Epithelial cell of esophagus (primary cell): ENCODE data around the gene GCNT4.
"Not testable (repeated sequence)": the region's sequence is repeated elsewhere in the genome, so short reads cannot be mapped to it uniquely, and the experiment has no call there.

Source experiments
- DNase-seq: peaks from one replicate; pipeline ENCODE4 v3.0.0; 2010; ENCODE audit warnings: low read depth
- H3K4me3 ChIP-seq: 2 replicates; pipeline ENCODE4 v1.5.1; 2011; ENCODE audit warnings: mild to moderate bottlenecking, low read length, control low read depth
- TF ChIP-seq, protein P1 (sequence below): IDR thresholded peaks from 2 replicates; pipeline ENCODE4 v1.5.1; 2011; ENCODE audit warnings: low read depth, mild to moderate bottlenecking, low read length, control low read depth, inconsistent platforms; ENCODE audit not compliant: insufficient read depth; ENCODE audit errors: missing control alignments

The GCNT4 gene, protein sequence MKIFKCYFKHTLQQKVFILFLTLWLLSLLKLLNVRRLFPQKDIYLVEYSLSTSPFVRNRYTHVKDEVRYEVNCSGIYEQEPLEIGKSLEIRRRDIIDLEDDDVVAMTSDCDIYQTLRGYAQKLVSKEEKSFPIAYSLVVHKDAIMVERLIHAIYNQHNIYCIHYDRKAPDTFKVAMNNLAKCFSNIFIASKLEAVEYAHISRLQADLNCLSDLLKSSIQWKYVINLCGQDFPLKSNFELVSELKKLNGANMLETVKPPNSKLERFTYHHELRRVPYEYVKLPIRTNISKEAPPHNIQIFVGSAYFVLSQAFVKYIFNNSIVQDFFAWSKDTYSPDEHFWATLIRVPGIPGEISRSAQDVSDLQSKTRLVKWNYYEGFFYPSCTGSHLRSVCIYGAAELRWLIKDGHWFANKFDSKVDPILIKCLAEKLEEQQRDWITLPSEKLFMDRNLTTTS

DNA sequence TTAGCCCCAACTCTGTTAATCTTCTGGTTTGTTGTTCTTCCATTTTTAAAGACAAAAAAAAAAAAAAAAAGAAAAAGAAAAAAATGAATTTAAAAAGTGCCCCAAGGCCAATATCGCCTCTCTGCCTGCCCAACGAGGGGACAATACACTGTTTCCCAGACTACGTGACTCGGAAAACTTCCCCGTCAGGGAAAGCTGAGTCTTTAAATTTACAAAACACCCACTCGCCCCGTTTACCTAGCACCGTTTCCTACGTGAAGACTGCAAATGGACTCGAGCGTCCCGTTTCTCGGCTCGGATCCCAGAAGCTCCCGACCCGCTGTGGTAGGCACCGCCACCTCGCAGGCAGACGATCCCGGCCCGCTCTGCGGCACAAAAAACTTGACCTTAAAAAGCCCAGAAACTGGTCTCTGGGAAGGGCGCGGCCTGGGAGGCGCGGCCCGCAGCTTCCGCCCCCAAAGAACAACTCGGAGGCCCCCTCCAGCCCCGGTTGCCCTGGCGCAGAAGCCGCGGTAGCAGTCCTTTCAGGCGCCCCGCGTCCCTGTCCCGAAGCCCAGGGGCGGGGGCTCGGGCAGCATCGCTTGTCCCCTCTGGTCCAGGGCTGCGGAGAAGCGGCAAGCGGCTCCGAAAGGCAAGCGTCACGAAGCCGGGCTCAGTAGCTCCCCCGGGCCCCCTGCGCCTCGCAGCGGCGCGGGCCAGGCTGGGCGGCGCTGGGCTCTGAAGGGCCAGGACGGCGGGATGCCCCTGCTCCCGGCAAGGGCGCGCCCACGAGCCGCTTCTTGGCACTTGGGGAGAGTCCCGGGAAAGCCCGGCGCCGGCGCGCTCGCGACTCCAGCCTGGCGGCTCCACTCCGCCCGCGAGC lies at the start of gene GCNT4:
TSS of gene GCNT4 (minus strand) at position 367 of the 862 bp plus-strand sequence. CDS start 22,521 bp downstream, outside the sequence.
- DNase-seq, result peak; percentile 67
- TF ChIP-seq, protein P1, sequence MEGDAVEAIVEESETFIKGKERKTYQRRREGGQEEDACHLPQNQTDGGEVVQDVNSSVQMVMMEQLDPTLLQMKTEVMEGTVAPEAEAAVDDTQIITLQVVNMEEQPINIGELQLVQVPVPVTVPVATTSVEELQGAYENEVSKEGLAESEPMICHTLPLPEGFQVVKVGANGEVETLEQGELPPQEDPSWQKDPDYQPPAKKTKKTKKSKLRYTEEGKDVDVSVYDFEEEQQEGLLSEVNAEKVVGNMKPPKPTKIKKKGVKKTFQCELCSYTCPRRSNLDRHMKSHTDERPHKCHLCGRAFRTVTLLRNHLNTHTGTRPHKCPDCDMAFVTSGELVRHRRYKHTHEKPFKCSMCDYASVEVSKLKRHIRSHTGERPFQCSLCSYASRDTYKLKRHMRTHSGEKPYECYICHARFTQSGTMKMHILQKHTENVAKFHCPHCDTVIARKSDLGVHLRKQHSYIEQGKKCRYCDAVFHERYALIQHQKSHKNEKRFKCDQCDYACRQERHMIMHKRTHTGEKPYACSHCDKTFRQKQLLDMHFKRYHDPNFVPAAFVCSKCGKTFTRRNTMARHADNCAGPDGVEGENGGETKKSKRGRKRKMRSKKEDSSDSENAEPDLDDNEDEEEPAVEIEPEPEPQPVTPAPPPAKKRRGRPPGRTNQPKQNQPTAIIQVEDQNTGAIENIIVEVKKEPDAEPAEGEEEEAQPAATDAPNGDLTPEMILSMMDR, result no peak
- H3K4me3 ChIP-seq, result peak within 1 kb of the TSS; percentile 63

DNA sequence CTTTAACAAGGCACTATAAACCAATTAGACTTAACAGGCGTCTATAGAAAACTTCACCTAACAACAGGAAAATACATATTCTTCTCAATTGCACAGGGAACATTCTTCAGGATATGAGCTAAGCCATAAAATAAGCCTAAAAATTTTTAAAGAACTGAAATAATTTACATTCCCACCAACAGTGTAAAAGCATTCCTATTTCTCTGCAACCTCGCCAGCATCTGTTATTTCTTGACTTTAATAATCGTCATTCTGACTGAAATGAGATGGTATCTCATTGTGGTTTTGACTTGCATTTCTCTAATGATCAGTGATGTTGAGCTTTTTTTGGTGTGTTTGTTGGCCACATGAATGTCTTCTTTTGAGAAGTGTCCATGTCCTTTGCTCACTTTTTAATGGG lies 43.6 kb upstream of the GCNT4 start:
- not testable (repeated sequence) for H3K4me3 ChIP-seq, DNase-seq

DNA sequence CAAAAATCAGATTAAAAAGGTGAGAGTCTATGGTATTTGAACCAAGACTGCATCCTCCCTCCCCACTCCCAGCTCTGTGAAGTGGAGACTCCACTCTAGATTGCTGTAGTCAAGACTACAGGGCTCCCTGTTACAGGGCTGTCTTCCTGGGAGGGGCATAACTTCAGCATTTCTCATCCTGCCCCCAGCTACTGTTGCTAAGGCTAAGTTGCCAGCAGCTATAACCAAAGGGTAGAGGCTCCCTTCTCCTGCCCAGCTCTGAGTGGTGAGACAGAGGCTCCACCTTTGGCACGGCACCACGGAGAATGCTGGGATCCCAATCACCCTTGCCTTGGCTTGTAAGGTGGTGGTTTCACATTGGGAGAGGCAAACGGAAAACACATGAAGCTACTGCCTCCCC lies 39.2 kb upstream of the GCNT4 start:
- no peak overlapping the region for H3K4me3 ChIP-seq
- DNase-seq, result peak; percentile 91
- TF ChIP-seq, protein P1, result no peak

DNA sequence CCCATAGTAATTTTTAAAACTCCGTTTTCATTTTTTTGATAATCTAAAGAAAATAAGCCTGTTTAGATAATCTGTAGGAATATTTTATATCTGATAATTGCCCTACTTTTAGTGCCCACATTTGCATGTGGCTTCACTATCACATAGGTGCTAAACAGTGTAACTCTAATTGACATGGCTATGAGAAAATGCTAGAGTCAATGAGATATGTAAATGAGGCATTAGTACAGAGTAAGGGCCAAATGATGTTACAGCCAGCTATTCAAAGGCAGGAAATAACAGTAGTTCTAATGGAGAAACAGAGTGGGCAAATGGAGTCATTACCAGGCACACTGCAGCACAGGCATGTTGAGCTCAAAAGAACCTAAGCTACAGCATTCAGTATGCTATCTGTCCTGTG lies 37.3 kb upstream of the GCNT4 start:
- H3K4me3 ChIP-seq, result no peak overlapping the region
- DNase-seq, result no peak
- TF ChIP-seq, protein P1, result no peak

DNA sequence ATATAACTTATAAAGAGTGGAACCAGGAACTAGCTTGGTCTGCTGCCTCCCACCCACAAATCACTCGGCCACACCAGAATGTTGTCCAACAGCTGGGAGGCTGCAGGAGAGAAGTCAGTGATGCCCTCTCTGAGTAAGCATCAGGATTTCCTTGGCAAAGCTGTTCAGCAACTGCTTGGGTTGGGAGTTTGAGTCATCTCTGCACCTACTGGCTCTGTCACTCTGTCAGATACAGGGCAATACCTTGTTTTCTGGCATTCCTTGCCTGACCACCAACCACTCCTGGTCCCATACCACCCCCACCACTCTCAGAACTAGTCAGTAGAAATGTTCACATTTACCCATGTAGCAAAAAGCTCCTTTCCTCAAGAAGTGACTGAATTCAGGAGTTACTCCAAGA lies 36.8 kb upstream of the GCNT4 start:
- TF ChIP-seq, protein P1, result no peak
- H3K4me3 ChIP-seq, result no peak overlapping the region
- peak; percentile 88 for DNase-seq

DNA sequence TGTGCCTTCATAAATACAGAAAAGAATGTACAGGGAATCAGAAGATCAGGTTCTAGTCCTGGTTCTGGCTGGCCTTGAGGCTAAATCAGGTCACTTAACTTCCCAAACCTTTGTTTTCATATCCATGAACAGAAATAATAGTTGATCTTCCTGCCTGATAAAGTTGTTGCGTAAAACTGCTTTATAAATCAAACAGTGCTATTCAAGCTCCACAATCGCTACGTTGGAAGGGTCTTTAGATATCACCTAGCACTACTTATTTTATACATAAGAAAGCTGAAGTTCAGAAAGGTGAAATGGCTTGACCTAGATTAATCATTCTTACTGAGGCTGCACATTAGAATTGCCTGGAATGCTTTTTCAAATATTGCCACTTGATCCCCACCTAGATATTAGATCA lies 36.3 kb upstream of the GCNT4 start:
- DNase-seq, result no peak
- H3K4me3 ChIP-seq, result no peak overlapping the region
- TF ChIP-seq, protein P1, result no peak

DNA sequence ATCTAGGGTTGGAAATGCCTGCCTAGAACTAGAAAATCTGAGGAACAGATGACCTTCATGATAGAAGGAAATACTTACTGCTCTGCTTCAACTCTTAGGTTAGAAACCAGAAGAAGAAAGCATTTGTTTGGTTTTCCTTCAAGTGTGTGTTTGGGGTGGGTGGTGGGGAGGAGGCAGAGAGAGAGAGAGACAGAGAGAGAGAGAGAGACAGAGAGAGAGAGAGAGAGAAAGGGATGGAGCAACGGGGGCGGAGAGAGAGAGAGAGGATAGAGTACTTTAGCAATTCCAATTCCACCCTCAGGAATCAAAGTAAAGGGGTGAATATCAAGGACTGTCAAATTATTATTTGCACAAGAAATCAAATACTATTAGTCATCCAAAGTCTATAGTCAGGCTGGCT lies 29.2 kb upstream of the GCNT4 start:
- DNase-seq, result no peak
- H3K4me3 ChIP-seq, result no peak overlapping the region
- TF ChIP-seq, protein P1, result no peak

DNA sequence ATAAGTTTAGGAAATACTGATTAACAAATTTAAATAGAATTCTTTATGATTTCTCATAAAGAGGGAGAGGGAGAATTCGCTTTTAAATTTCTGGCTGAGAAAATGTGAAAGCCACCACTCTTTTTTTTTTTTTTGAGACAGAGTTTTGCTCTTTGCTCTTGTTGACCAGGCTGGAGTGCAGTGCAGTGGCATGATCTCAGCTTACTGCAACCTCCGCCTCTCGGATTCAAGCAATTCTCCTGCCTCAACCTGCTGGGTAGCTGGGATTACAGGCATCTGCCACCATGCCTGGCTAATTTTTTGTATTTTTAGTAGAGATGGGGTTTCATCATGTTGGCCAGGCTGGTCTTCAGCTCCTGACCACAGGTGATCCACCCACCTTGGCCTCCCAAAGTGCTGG lies 27.0 kb upstream of the GCNT4 start:
- not testable (repeated sequence) for H3K4me3 ChIP-seq, DNase-seq
